Fibroblast of lung (primary cell): ENCODE data around the gene GRAP2. TPM values are rescaled to one million over a fixed set of nuclear protein-coding genes. Genes with fewer than 3 reads are reported as not detected.
A peak's percentile ranks its signal among the peaks of the same experiment; 100 is the strongest.

Source experiments
- DNase-seq, 2 donors: peaks; one replicate each; pipeline versions ENCODE4 v3.0.0 to v3.0.0-alpha.2; 2010; ENCODE audit warnings: low read depth in 2 of 2
- H2AFZ ChIP-seq: 2 replicates; pipeline ENCODE4 v1.5.1; 2012; ENCODE audit warnings: low read length, control low read depth, inconsistent platforms
- H3K27ac ChIP-seq: 2 replicates; pipeline ENCODE4 v1.5.1; 2011; ENCODE audit warnings: low read length, control low read depth; ENCODE audit not compliant: insufficient read depth
- H3K27me3 ChIP-seq: 2 replicates; pipeline ENCODE4 v1.5.1; 2011; ENCODE audit warnings: mild to moderate bottlenecking, low read length; ENCODE audit not compliant: control insufficient read depth, insufficient read depth
- H3K36me3 ChIP-seq: 2 replicates; pipeline ENCODE4 v1.5.1; 2011; ENCODE audit warnings: low read length; ENCODE audit not compliant: control insufficient read depth, insufficient read depth
- H3K4me1 ChIP-seq: 2 replicates; pipeline ENCODE4 v1.5.1; 2011; ENCODE audit warnings: low read length; ENCODE audit not compliant: control insufficient read depth, insufficient read depth; ENCODE audit errors: extremely low read depth
- H3K4me2 ChIP-seq: 2 replicates; pipeline ENCODE4 v1.5.1; 2011; ENCODE audit warnings: low read length, control low read depth; ENCODE audit not compliant: insufficient read depth; ENCODE audit errors: extremely low read depth
- H3K4me3 ChIP-seq, 4 experiments: fragments of 200-600 bp in 1 of 4; sonication (generic) in 1 of 4; replicated peaks in 1 of 4; 2 replicates each; pipeline ENCODE4 v1.5.1; 2011 to 2016; ENCODE audit warnings: low read length in 4 of 4, low read depth in 3 of 4, mild to moderate bottlenecking in 3 of 4, control low read depth in 2 of 4, inconsistent platforms in 1 of 4, mixed read lengths in 1 of 4; ENCODE audit not compliant: insufficient read depth in 1 of 4; ENCODE audit errors: control extremely low read depth in 1 of 4
- H3K79me2 ChIP-seq: 2 replicates; pipeline ENCODE4 v1.5.1; 2012; ENCODE audit warnings: mild to moderate bottlenecking, low read length, inconsistent platforms; ENCODE audit not compliant: control insufficient read depth, insufficient read depth
- H3K9ac ChIP-seq: 2 replicates; pipeline ENCODE4 v1.5.1; 2011; ENCODE audit warnings: mild to moderate bottlenecking, low read length, control low read depth; ENCODE audit not compliant: insufficient read depth
- H3K9me3 ChIP-seq: 2 replicates; pipeline ENCODE4 v1.5.1; 2012; ENCODE audit warnings: low read depth, low read length; ENCODE audit not compliant: control insufficient read depth, insufficient read depth
- H4K20me1 ChIP-seq: 2 replicates; pipeline ENCODE4 v1.5.1; 2011; ENCODE audit warnings: low read length; ENCODE audit not compliant: control insufficient read depth, insufficient read depth; ENCODE audit errors: extremely low read depth
- CTCF ChIP-seq, 2 donors: IDR thresholded peaks in 1 of 2; conservative IDR thresholded peaks in 1 of 2; 1 replicate in 1 of 2; 2 replicates in 1 of 2; pipeline ENCODE4 v1.5.1; 2011 to 2012; ENCODE audit warnings: low read length in 2 of 2, control low read depth in 1 of 2, inconsistent platforms in 1 of 2, low read depth in 1 of 2, mild to moderate bottlenecking in 1 of 2
- EZH2 ChIP-seq: IDR thresholded peaks from 2 replicates; pipeline ENCODE4 v1.5.1; 2012; ENCODE audit warnings: low read length, control low read depth, mild to moderate bottlenecking; ENCODE audit errors: missing control alignments
- polyA plus RNA-seq, 2 donors: library from polyadenylated mRNA; depleted of rRNA in 1 of 2; stranded (reverse) in 1 of 2; unstranded in 1 of 2; fragments of >200 nt; gene quantifications; 2 replicates each; pipeline ENCODE4 v1.2.1, GENCODE V29; 2011 to 2012; ENCODE audit warnings: missing spikeins in 1 of 2
- total RNA-seq: library from RNA; depleted of rRNA; stranded (reverse); fragments of >200 nt; gene quantifications from 2 replicates; pipeline ENCODE4 v1.2.1, GENCODE V29; 2014

The GRAP2 gene
- total and polyA plus RNA-seq, 2 donors (not counting 1 experiment from before 2014, with no cell fraction given) = not detected

DNA sequence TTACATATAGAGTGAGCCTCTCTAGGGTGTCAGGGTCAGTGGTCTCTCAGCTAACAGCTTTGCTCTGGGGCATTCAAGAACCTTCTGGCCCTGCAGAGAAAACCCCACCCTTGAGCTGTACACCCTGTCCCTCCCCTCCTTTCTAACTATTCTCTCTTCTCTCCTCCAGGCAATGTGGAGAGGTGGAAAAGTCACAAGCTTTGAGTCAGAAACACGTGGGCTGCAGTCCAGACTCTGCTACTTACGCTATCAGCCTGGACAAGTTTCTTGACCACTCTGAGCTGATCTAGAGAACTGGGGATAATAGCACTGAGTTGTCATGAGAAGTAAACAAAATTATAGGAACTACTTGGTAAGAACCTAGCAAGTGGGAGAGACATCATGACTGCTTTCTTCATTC lies 83.1 kb downstream of the GRAP2 start:
- Histone ChIP-seq H2AFZ (no peak overlapping the region), H3K4me3 (no peak overlapping the region), H3K4me1 (no peaks in the 10 kb centered on the region), H3K27me3 (peaks cover 3% of the 10 kb centered on the region), H3K79me2 (no peaks in the 10 kb centered on the region), H4K20me1 (no peaks in the 10 kb centered on the region), H3K4me2 (no peak overlapping the region), H3K36me3 (no peaks in the 10 kb centered on the region), H3K9me3 (no peaks in the 10 kb centered on the region), H3K9ac (no peak overlapping the region), H3K27ac (no peak overlapping the region)
- TF ChIP-seq EZH2 = no peak
- no peak for TF ChIP-seq CTCF (conservative IDR thresholded peaks at IDR 0.05 in 1 of 2, IDR thresholded peaks at IDR 0.05 in 1 of 2; ENCODE audit: low read depth in 1 of 2, low read length in 2 of 2)
- DNase-seq = peak; percentile 24 to 68

DNA sequence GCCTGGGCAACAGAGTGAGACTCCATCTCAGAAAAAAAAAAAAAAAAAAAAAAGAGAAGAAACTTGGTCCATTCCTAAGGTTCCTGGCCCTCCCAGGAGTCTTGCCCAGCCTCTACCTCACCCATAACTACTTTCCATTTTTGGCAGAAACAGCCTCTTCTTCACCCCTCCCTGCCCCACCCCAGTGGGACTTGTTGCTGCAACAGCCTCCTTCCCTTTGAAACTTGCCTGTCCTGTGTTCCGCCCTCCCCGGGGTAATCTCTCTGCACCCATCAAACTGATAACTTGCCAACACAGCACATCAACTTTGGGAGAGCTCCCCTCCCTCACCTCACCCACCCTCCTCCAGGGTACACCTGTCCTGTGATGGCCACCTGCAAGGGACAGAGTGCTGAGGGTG lies 83.9 kb downstream of the GRAP2 start:
- H3K9ac ChIP-seq = no peak overlapping the region
- TF ChIP-seq EZH2 (no peak), CTCF (conservative IDR thresholded peaks at IDR 0.05 in 1 of 2, IDR thresholded peaks at IDR 0.05 in 1 of 2; ENCODE audit: low read depth in 1 of 2, low read length in 2 of 2) (no peak)
- no peak overlapping the region for H2AFZ ChIP-seq
- H3K4me3 ChIP-seq = no peak overlapping the region
- DNase-seq = no peak
- peaks cover 3% of the 10 kb centered on the region for H3K27me3 ChIP-seq
- H3K4me1 ChIP-seq = no peaks in the 10 kb centered on the region
- H3K9me3 ChIP-seq = no peaks in the 10 kb centered on the region
- no peaks in the 10 kb centered on the region for H3K36me3 ChIP-seq
- H3K27ac ChIP-seq = no peak overlapping the region
- H3K79me2 ChIP-seq = no peaks in the 10 kb centered on the region
- no peaks in the 10 kb centered on the region for H4K20me1 ChIP-seq
- no peak overlapping the region for H3K4me2 ChIP-seq

DNA sequence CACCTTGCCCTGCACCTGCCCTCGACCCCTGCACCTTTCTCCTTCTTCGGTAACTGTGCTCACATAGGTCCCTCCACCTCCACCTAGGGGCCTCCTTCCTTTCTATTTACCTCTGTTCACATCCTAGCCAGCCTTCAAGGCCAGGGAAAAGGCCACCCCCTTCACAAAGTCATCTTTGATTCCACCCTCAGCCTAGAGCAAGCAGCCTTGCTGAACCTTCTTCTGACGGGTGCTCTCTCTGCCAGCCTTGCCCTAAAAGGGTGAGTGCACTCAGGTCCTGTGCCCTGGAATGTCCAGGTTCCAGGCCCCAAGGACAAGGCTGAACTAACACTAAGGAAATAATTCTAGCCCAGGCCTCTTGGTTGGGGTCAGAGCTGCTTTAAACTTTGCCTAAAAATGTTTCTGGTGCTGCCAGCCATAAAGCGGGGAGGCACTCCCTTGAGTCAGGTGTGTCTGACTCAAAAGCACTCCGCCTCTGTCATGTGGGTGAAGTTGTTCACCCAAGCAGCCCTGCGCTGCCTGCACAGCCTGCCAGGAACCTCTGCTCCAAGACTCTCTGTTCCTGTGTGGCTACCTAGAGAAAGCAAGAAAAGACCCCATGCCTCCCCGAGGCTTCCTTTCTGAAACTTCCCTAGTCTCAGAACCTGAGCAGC lies 84.6 kb downstream of the GRAP2 start:
- Histone ChIP-seq H2AFZ (no peak overlapping the region), H3K9ac (no peak overlapping the region), H3K36me3 (no peaks in the 10 kb centered on the region), H3K4me2 (no peak overlapping the region), H3K4me3 (no peak overlapping the region), H4K20me1 (no peaks in the 10 kb centered on the region), H3K27me3 (peaks cover 3% of the 10 kb centered on the region), H3K27ac (no peak overlapping the region), H3K79me2 (no peaks in the 10 kb centered on the region), H3K9me3 (no peaks in the 10 kb centered on the region), H3K4me1 (no peaks in the 10 kb centered on the region)
- DNase-seq = no peak
- TF ChIP-seq EZH2 = no peak
- no peak for TF ChIP-seq CTCF (conservative IDR thresholded peaks at IDR 0.05 in 1 of 2, IDR thresholded peaks at IDR 0.05 in 1 of 2; ENCODE audit: low read depth in 1 of 2, low read length in 2 of 2)
